Keratinocyte (primary cell): ENCODE data around the gene ALG12. TPM values are rescaled to one million over a fixed set of nuclear protein-coding genes. Genes with fewer than 3 reads are reported as not detected.

Experiments
- DNase-seq: peaks from one replicate; pipeline ENCODE4 v3.0.0-alpha.2; 2011; ENCODE audit warnings: low read depth, missing footprints, low spot score
- FAIRE-seq: peaks from 2 replicates; lab custom pipeline; 2011; peaks lifted over from hg19 to GRCh38; lab: Jason Lieb, UNC
- H2AFZ ChIP-seq: 2 replicates; pipeline ENCODE4 v1.6.0; 2012; ENCODE audit warnings: low read length, control low read depth, inconsistent platforms; ENCODE audit not compliant: control insufficient read depth
- H3K27ac ChIP-seq: 2 replicates; pipeline ENCODE4 v1.5.1; 2011; ENCODE audit warnings: low read length; ENCODE audit not compliant: control insufficient read depth, insufficient read depth
- H3K27me3 ChIP-seq: 3 replicates; pipeline ENCODE4 v1.6.0; 2011; ENCODE audit warnings: low read length; ENCODE audit not compliant: control insufficient read depth, insufficient read depth; ENCODE audit errors: extremely low read depth
- H3K36me3 ChIP-seq, 2 experiments: 2 replicates in 1 of 2; 3 replicates in 1 of 2; pipeline ENCODE4 v1.5.1; 2011; ENCODE audit warnings: low read length in 2 of 2, mild to moderate bottlenecking in 1 of 2; ENCODE audit not compliant: control insufficient read depth in 2 of 2, insufficient read depth in 2 of 2; ENCODE audit errors: extremely low read depth in 1 of 2
- H3K4me1 ChIP-seq: 3 replicates; pipeline ENCODE4 v1.5.1; 2011; ENCODE audit warnings: low read length; ENCODE audit not compliant: control insufficient read depth, insufficient read depth; ENCODE audit errors: extremely low read depth
- H3K4me2 ChIP-seq: 3 replicates; pipeline ENCODE4 v1.6.0; 2011; ENCODE audit warnings: low read depth, low read length; ENCODE audit not compliant: control insufficient read depth, insufficient read depth; ENCODE audit errors: extremely low read depth
- H3K4me3 ChIP-seq, 3 experiments: fragments of 200-600 bp in 1 of 3; sonication (generic) in 1 of 3; 2 replicates in 2 of 3; 3 replicates in 1 of 3; pipeline ENCODE4 v1.5.1; 2011 to 2016; ENCODE audit warnings: low read length in 3 of 3, mild to moderate bottlenecking in 3 of 3, control low read depth in 2 of 3, inconsistent platforms in 1 of 3, low read depth in 1 of 3, mixed read lengths in 1 of 3, mixed run types in 1 of 3, moderate library complexity in 1 of 3; ENCODE audit not compliant: control insufficient read depth in 2 of 3, insufficient read depth in 2 of 3; ENCODE audit errors: extremely low read depth in 1 of 3
- H3K79me2 ChIP-seq: 2 replicates; pipeline ENCODE4 v1.6.0; 2012; ENCODE audit warnings: low read length; ENCODE audit not compliant: control insufficient read depth, insufficient read depth
- H3K9ac ChIP-seq: 3 replicates; pipeline ENCODE4 v1.6.0; 2011; ENCODE audit warnings: low read length; ENCODE audit not compliant: control insufficient read depth, insufficient read depth; ENCODE audit errors: extremely low read depth
- H3K9me1 ChIP-seq: 3 replicates; pipeline ENCODE4 v1.6.0; 2011; ENCODE audit warnings: low read length; ENCODE audit not compliant: control insufficient read depth, insufficient read depth; ENCODE audit errors: extremely low read depth
- H3K9me3 ChIP-seq: 2 replicates; pipeline ENCODE4 v1.5.1; 2012; ENCODE audit warnings: low read depth, low read length; ENCODE audit not compliant: control insufficient read depth
- H4K20me1 ChIP-seq: 3 replicates; pipeline ENCODE4 v1.6.0; 2011; ENCODE audit warnings: low read length; ENCODE audit not compliant: control insufficient read depth, insufficient read depth; ENCODE audit errors: extremely low read depth
- EZH2 ChIP-seq: IDR thresholded peaks from one replicate; pipeline ENCODE4 v1.6.1; 2012; ENCODE audit warnings: inconsistent platforms, mild to moderate bottlenecking, low read length, moderate library complexity
- dilution Hi-C: fragments of 300-500 bp; cut with MboI; formaldehyde crosslinking; loops from one replicate; pipeline ENCODE4 v1.7.0; 2020; ENCODE audit warnings: low sequenced_read_pairs; ENCODE audit not compliant: extremely low pct_ligation_motif_present
- polyA plus RNA-seq, 5 experiments: library from polyadenylated mRNA; depleted of rRNA in 3 of 5; stranded (reverse) in 3 of 5; stranded (forward) in 1 of 5; unstranded in 1 of 5; fragments of >200 nt; gene quantifications; 1 replicate in 1 of 5; 2 replicates in 3 of 5; 3 replicates in 1 of 5; pipeline versions ENCODE4 v1.2.1 to v1.2.3, GENCODE V29; 2011 to 2012; ENCODE audit warnings: missing spikeins in 2 of 5, low read depth in 1 of 5, low replicate concordance in 1 of 5
- TF ChIP-seq, protein P1 (sequence below), 3 experiments: IDR thresholded peaks in 1 of 3; conservative IDR thresholded peaks in 1 of 3; optimal IDR thresholded peaks in 1 of 3; 2 replicates in 2 of 3; 3 replicates in 1 of 3; pipeline versions ENCODE3 to v1.5.1; 2011; ENCODE audit warnings: low read length in 3 of 3, mild to moderate bottlenecking in 3 of 3, moderate library complexity in 2 of 3, control low read depth in 1 of 3, inconsistent platforms in 1 of 3; ENCODE audit not compliant: insufficient read depth in 2 of 3; ENCODE audit errors: extremely low read depth in 1 of 3

ALG12 gene
- polyA plus RNA-seq, 1 donor (not counting 4 experiments of a cell fraction or from before 2014, with no cell fraction given), result 6.3 TPM

DNA sequence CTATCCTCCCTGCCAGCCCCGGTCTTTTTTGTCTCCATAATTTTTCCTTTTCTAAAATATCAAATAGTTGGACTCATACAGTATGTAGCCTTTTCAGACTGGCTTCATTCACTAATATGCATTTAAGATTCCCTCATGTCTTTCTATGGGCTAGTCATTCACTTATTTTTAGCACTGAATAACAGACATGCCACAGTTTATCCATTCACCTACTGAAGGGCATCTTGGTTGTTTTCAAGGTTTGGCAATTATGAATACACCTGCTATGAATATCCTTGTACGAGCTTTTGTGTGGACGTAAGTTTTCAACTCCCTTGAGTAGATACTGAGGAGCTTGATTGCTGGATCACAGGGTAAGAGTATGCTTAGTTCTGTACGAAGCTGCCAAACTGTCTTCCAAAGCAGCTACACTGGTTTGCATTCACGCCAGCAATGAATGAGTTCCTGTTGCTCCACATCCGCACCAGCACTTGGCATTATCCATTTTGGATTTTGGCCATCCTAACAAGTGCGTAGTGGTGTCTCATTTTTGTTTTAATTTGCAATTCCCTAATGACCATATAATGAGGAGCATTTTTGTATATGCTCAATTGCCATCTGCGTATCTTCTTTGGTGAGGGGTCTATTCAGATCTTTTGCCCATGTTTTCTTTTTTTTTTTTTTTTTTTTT is 21.1 kb downstream of the ALG12 start:
- no peaks in the 10 kb centered on the region for H3K9me1 ChIP-seq
- FAIRE-seq (no peak), DNase-seq (no peak)
- no peak overlapping the region for H3K9ac ChIP-seq
- TF ChIP-seq, protein P1, sequence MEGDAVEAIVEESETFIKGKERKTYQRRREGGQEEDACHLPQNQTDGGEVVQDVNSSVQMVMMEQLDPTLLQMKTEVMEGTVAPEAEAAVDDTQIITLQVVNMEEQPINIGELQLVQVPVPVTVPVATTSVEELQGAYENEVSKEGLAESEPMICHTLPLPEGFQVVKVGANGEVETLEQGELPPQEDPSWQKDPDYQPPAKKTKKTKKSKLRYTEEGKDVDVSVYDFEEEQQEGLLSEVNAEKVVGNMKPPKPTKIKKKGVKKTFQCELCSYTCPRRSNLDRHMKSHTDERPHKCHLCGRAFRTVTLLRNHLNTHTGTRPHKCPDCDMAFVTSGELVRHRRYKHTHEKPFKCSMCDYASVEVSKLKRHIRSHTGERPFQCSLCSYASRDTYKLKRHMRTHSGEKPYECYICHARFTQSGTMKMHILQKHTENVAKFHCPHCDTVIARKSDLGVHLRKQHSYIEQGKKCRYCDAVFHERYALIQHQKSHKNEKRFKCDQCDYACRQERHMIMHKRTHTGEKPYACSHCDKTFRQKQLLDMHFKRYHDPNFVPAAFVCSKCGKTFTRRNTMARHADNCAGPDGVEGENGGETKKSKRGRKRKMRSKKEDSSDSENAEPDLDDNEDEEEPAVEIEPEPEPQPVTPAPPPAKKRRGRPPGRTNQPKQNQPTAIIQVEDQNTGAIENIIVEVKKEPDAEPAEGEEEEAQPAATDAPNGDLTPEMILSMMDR (optimal IDR thresholded peaks at IDR 0.05 in 1 of 3, IDR thresholded peaks at IDR 0.05 in 1 of 3, conservative IDR thresholded peaks at IDR 0.05 in 1 of 3; ENCODE audit: extremely low read depth in 1 of 3, insufficient read depth in 2 of 3, low read length in 3 of 3), result no peak
- TF ChIP-seq EZH2, result no peak
- H3K9me3 ChIP-seq, result peaks cover 3% of the 10 kb centered on the region
- H3K36me3 ChIP-seq, result peaks cover 4 to 22% of the 10 kb centered on the region in 2 experiments
- dilution Hi-C loops, result no loop called here
- H3K4me3 ChIP-seq, result no peak overlapping the region
- H4K20me1 ChIP-seq, result no peaks in the 10 kb centered on the region
- no peaks in the 10 kb centered on the region for H3K27me3 ChIP-seq
- no peak overlapping the region for H3K27ac ChIP-seq
- H3K4me2 ChIP-seq, result no peak overlapping the region
- H3K79me2 ChIP-seq, result no peaks in the 10 kb centered on the region
- H3K4me1 ChIP-seq, result no peaks in the 10 kb centered on the region
- H2AFZ ChIP-seq, result no peak overlapping the region

GRCh38 chr22:49896201-49896600 is 22.0 kb downstream of the ALG12 start:
- H2AFZ ChIP-seq, result no peak overlapping the region
- H4K20me1 ChIP-seq, result no peaks in the 10 kb centered on the region
- no peak overlapping the region for H3K4me3 ChIP-seq
- dilution Hi-C loops, result no loop called here
- peaks cover 3% of the 10 kb centered on the region for H3K4me1 ChIP-seq
- H3K9me3 ChIP-seq, result no peaks in the 10 kb centered on the region
- no peak overlapping the region for H3K27ac ChIP-seq
- FAIRE-seq (no peak), DNase-seq (no peak)
- H3K9me1 ChIP-seq, result no peaks in the 10 kb centered on the region
- H3K27me3 ChIP-seq, result no peaks in the 10 kb centered on the region
- peaks cover 5 to 15% of the 10 kb centered on the region in 2 experiments for H3K36me3 ChIP-seq
- no peaks in the 10 kb centered on the region for H3K79me2 ChIP-seq
- H3K9ac ChIP-seq, result no peak overlapping the region
- TF ChIP-seq, protein P1 (optimal IDR thresholded peaks at IDR 0.05 in 1 of 3, IDR thresholded peaks at IDR 0.05 in 1 of 3, conservative IDR thresholded peaks at IDR 0.05 in 1 of 3; ENCODE audit: extremely low read depth in 1 of 3, insufficient read depth in 2 of 3, low read length in 3 of 3), result no peak
- no peak for TF ChIP-seq EZH2
- H3K4me2 ChIP-seq, result no peak overlapping the region
